GM12878 (cell line): Measurements from ENCODE around the gene CSNK1G1. TPM values are rescaled to one million over a fixed set of nuclear protein-coding genes. Genes with fewer than 3 reads are reported as not detected.

Experiments used
- ATAC-seq: fragments of 200-7000 bp; cut with Tn5 transposase; 3 replicates; pipeline ENCODE4 v1.9.1; 2020; ENCODE audit warnings: mild to moderate bottlenecking, moderate library complexity
- BruUV-seq: library from RNA; stranded (reverse); fragments of 400-500 nt; replicated peaks from 2 replicates; lab custom pipeline; 2021; lab: Mats Ljungman, UMichigan
- CTCF ChIA-PET: fragments of 300-600 bp; sonication (Branson Sonifier 250); formaldehyde crosslinking; extraction: SDS; loops from one replicate; lab custom pipeline; 2021; ENCODE audit warnings: inconsistent platforms; lab: Yijun Ruan, JAX
- POLR2A ChIA-PET: fragments of 350-600 bp; formaldehyde crosslinking; extraction: SDS; loops from one replicate; lab custom pipeline; 2021; ENCODE audit warnings: inconsistent platforms; lab: Charles Lee
- RAD21 ChIA-PET: fragments of 300-600 bp; sonication (Branson Sonifier 250); formaldehyde crosslinking; loops from one replicate; lab custom pipeline; 2023; ENCODE audit warnings: antibody characterized with exemption; ENCODE audit not compliant: unreplicated experiment; lab: Charles Lee
- SMC1A ChIA-PET: fragments of 300-600 bp; sonication (Branson Sonifier 250); formaldehyde crosslinking; loops from one replicate; lab custom pipeline; 2023; ENCODE audit not compliant: unreplicated experiment, uncharacterized antibody; lab: Charles Lee
- DNase-seq: peaks from one replicate; pipeline ENCODE4 v3.0.0-alpha.2; 2011; ENCODE audit warnings: low read depth, low spot score
- FAIRE-seq: peaks from 3 replicates; lab custom pipeline; 2011; peaks lifted over from hg19 to GRCh38; lab: Jason Lieb, UNC
- H2AFZ ChIP-seq: 2 replicates; pipeline ENCODE4 v1.6.0; 2011; ENCODE audit warnings: low read depth, low read length, control low read depth; ENCODE audit not compliant: control insufficient read depth
- H3K27ac ChIP-seq: 2 replicates; pipeline ENCODE4 v1.5.1; 2011; ENCODE audit warnings: control low read depth; ENCODE audit not compliant: control insufficient read depth, insufficient read depth
- H3K27me3 ChIP-seq, 2 experiments: replicated peaks in 1 of 2; 2 replicates each; pipeline versions ENCODE4 v1.6.0 to v1.6.1; 2011; ENCODE audit warnings: low read length in 1 of 2; ENCODE audit not compliant: control insufficient read depth in 2 of 2, insufficient read depth in 2 of 2
- H3K36me3 ChIP-seq, 2 experiments: 2 replicates each; pipeline ENCODE4 v1.5.1; 2011; ENCODE audit warnings: low read length in 1 of 2; ENCODE audit not compliant: control insufficient read depth in 2 of 2, insufficient read depth in 2 of 2
- H3K4me1 ChIP-seq: 2 replicates; pipeline ENCODE4 v1.6.1; 2011; ENCODE audit warnings: mild to moderate bottlenecking, low read length, moderate library complexity, mixed read lengths; ENCODE audit not compliant: control insufficient read depth, insufficient read depth
- H3K4me2 ChIP-seq: 2 replicates; pipeline ENCODE4 v1.6.0; 2011; ENCODE audit warnings: control low read depth; ENCODE audit not compliant: control insufficient read depth, insufficient read depth
- H3K4me3 ChIP-seq: fragments of 200-600 bp; sonication (generic); 2 replicates; pipeline ENCODE4 v1.5.1; 2016
- H3K79me2 ChIP-seq: 2 replicates; pipeline ENCODE4 v1.6.0; 2011; ENCODE audit warnings: low read length; ENCODE audit not compliant: control insufficient read depth, insufficient read depth
- H3K9ac ChIP-seq: 2 replicates; pipeline ENCODE4 v1.8.0; 2011; ENCODE audit warnings: low read length, control low read depth, mixed read lengths; ENCODE audit not compliant: control insufficient read depth, insufficient read depth
- H3K9me3 ChIP-seq: replicated peaks from 3 replicates; pipeline ENCODE4 v1.5.1; 2011; ENCODE audit warnings: mild to moderate bottlenecking, low read length; ENCODE audit not compliant: control insufficient read depth, insufficient read depth
- H4K20me1 ChIP-seq: 2 replicates; pipeline ENCODE4 v1.6.0; 2011; ENCODE audit not compliant: control insufficient read depth, insufficient read depth
- CHD1 ChIP-seq: IDR thresholded peaks from 2 replicates; pipeline ENCODE4 v1.6.1; 2012; ENCODE audit warnings: low read depth, low read length, improper control_type of control experiment
- CHD2 ChIP-seq: IDR thresholded peaks from 2 replicates; pipeline ENCODE4 v1.6.1; 2011; ENCODE audit warnings: low read depth, low read length, improper control_type of control experiment, borderline replicate concordance
- DPF2 ChIP-seq: fragments of 450-650 bp; IDR thresholded peaks from 2 replicates; pipeline ENCODE4 v1.6.1; 2017; ENCODE audit warnings: mild to moderate bottlenecking
- ESRRA ChIP-seq: IDR thresholded peaks from 2 replicates; pipeline ENCODE4 v1.6.1; 2012; ENCODE audit warnings: mild to moderate bottlenecking, low read length, improper control_type of control experiment
- EZH2 ChIP-seq: IDR thresholded peaks from 2 replicates; pipeline ENCODE4 v1.6.1; 2012; ENCODE audit warnings: low read depth, mild to moderate bottlenecking, control low read depth, inconsistent platforms, low read length, borderline replicate concordance; ENCODE audit not compliant: control insufficient read depth
- HCFC1 ChIP-seq: fragments of 150-350 bp; IDR thresholded peaks from 2 replicates; pipeline ENCODE4 v1.6.1; 2014; ENCODE audit warnings: low read length
- MEF2A ChIP-seq: IDR thresholded peaks from 2 replicates; pipeline ENCODE4 v1.6.1; 2011; ENCODE audit warnings: low read depth, mild to moderate bottlenecking, low read length, moderate library complexity; ENCODE audit not compliant: insufficient read depth
- RAD21 ChIP-seq: IDR thresholded peaks from 2 replicates; pipeline ENCODE4 v1.6.1; 2011; ENCODE audit warnings: mild to moderate bottlenecking, low read depth, low read length, moderate library complexity; ENCODE audit not compliant: insufficient read depth
- RCOR1 ChIP-seq: conservative IDR thresholded peaks from 2 replicates; pipeline ENCODE4 v1.6.1; 2012; ENCODE audit warnings: low read depth, low read length, improper control_type of control experiment
- SMC3 ChIP-seq: IDR thresholded peaks from 2 replicates; pipeline ENCODE4 v1.6.1; 2011; ENCODE audit warnings: low read length, improper control_type of control experiment, borderline replicate concordance
- SRF ChIP-seq, 2 experiments: IDR thresholded peaks; 2 replicates each; pipeline ENCODE4 v1.6.1; 2011; ENCODE audit warnings: low read depth in 2 of 2, low read length in 2 of 2, mild to moderate bottlenecking in 1 of 2, moderate library complexity in 1 of 2
- YY1 ChIP-seq: IDR thresholded peaks from 2 replicates; pipeline ENCODE4 v1.6.1; 2011; ENCODE audit warnings: low read depth, mild to moderate bottlenecking, low read length
- ZNF217 ChIP-seq: fragments of 450-650 bp; IDR thresholded peaks from 2 replicates; pipeline ENCODE4 v1.6.1; 2017; ENCODE audit warnings: antibody characterized with exemption, mild to moderate bottlenecking
- ZNF274 ChIP-seq: IDR thresholded peaks from one replicate; pipeline ENCODE4 v1.8.0; 2011; ENCODE audit not compliant: insufficient read length, insufficient read depth
- ZNF384 ChIP-seq: IDR thresholded peaks from 2 replicates; pipeline ENCODE4 v1.6.1; 2012; ENCODE audit warnings: low read depth, mild to moderate bottlenecking, low read length, improper control_type of control experiment, borderline replicate concordance
- WGBS: methylation state at CpG from one replicate; pipeline ENCODE4 v1.1.6; 2016; ENCODE audit warnings: low lambda C conversion rate; ENCODE audit not compliant: insufficient replicate concordance, insufficient coverage; ENCODE audit errors: missing lambda C conversion rate; 5-methylcytosine and 5-hydroxymethylcytosine counted together
- in situ Hi-C: fragments of 300-500 bp; cut with MboI; formaldehyde crosslinking; loops from 9 replicates; pipeline ENCODE4 v1.14.3; 2018; ENCODE audit warnings: mixed read lengths
- intact Hi-C: fragments of 100-400 bp; cut with micrococcal nuclease; formaldehyde crosslinking; loops from one replicate; pipeline ENCODE4 v1.14.2; 2022; ENCODE audit not compliant: unreplicated experiment
- polyA plus RNA-seq, 11 experiments: library from polyadenylated mRNA; depleted of rRNA in 4 of 11; unstranded in 6 of 11; stranded (reverse) in 5 of 11; fragments of >200 nt; fragmentation: Nextera tagmentation in 4 of 11; fragmentation: Illumina TruSeq in 1 of 11; extraction: Ambion mirVana in 4 of 11; extraction: Trizol in 1 of 11; gene quantifications; 1 replicate in 1 of 11; 2 replicates in 10 of 11; pipeline versions ENCODE4 v1.2.1 to v1.2.3, GENCODE V29; 2011 to 2016; ENCODE audit warnings: inconsistent platforms in 2 of 11, missing spikeins in 2 of 11, low read depth in 1 of 11
- total RNA-seq, 4 experiments: library from RNA; depleted of rRNA in 3 of 4; stranded (reverse); fragments of >200 nt in 3 of 4; fragmentation: Illumina TruSeq in 1 of 4; extraction: Trizol in 1 of 4; gene quantifications; 2 replicates each; pipeline versions ENCODE4 v1.2.1 to v1.2.3, GENCODE V29; 2013 to 2021
- TF ChIP-seq, protein P1 (sequence below): IDR thresholded peaks from 2 replicates; pipeline ENCODE4 v1.6.1; 2012; ENCODE audit warnings: low read length, inconsistent platforms
- TF ChIP-seq, protein P2 (sequence below): fragments of 450-650 bp; IDR thresholded peaks from 2 replicates; pipeline ENCODE4 v1.6.1; 2017; ENCODE audit warnings: low read depth, mild to moderate bottlenecking, moderate library complexity
- TF ChIP-seq, protein P3 (sequence below): fragments of 450-650 bp; IDR thresholded peaks from 2 replicates; pipeline ENCODE4 v1.6.1; 2016; ENCODE audit warnings: mild to moderate bottlenecking, moderate library complexity, borderline replicate concordance

CSNK1G1 gene
- total and polyA plus RNA-seq, 10 of the 15 experiments (the other 5 are each of a cell fraction or from before 2014, with no cell fraction given), result 6.1 to 23.4 (median 15.3) TPM

DNA sequence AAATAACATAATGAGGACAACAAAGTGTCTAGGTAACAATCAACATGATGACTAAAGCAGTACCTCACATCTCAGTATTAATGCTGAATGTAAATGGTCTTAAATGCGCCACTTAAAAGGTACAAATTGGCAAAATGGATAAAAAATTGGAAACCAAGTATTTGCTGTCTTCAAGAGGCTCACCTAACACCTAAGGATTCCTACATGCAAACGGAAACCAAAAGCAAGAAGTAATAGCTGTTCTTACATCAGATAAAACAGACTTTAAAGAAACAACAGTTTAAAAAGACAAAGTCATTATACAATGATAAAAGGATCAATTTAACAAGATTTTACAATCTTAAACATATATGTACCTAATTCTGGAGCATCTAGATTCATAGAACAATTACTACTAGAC lies 22.5 kb downstream of the CSNK1G1 start:
- CTCF ChIA-PET, result interaction anchor here (1.3 to 2.4 kb wide), 2 partner anchors 8 to 123 kb away, joined by 3 to 9 read pairs; no protein-coding TSS in a partner anchor
- H3K79me2 ChIP-seq, result no peaks in the 10 kb centered on the region; the same call in none of the 2 replicates
- H3K4me2 ChIP-seq, result no peak overlapping the region
- H3K9me3 ChIP-seq, result no peaks in the 10 kb centered on the region; the same call in 2 of the 3 replicates
- ATAC-seq, result no peak; the same call in 2 of the 3 replicates
- H3K27me3 ChIP-seq, result no peaks in the 10 kb centered on the region
- POLR2A ChIA-PET, result interaction anchor here (0.6 to 1.1 kb wide), 3 partner anchors 23 to 292 kb away, joined by 3 to 5 read pairs (median 3); partner anchors contain the start of gene CSNK1G1
- 70% methylated on average over 2 of the region's 2 CpGs for WGBS
- no TSS peak for BruUV-seq
- in situ Hi-C loops (no loop called here), intact Hi-C loops (no loop called here)
- no peaks in the 10 kb centered on the region for H3K36me3 ChIP-seq
- no peak for DNase-seq
- H3K4me1 ChIP-seq, result no peaks in the 10 kb centered on the region
- no peak overlapping the region for H2AFZ ChIP-seq
- RAD21 ChIA-PET, result interaction anchor here (0.6 kb wide), 1 partner anchor 318 kb away, joined by 3 read pairs; no protein-coding TSS in a partner anchor
- FAIRE-seq, result no peak
- SMC1A ChIA-PET, result interaction anchor here (2.5 kb wide), 1 partner anchor 102 kb away, joined by 6 read pairs; no protein-coding TSS in a partner anchor
- H4K20me1 ChIP-seq, result no peaks in the 10 kb centered on the region
- no peak overlapping the region for H3K4me3 ChIP-seq
- H3K27ac ChIP-seq, result no peak overlapping the region
- no peak overlapping the region for H3K9ac ChIP-seq
- no peak for TF ChIP-seq ESRRA
- TF ChIP-seq DPF2, result no peak
- TF ChIP-seq YY1, result no peak
- no peak for TF ChIP-seq RAD21
- TF ChIP-seq, protein P1, sequence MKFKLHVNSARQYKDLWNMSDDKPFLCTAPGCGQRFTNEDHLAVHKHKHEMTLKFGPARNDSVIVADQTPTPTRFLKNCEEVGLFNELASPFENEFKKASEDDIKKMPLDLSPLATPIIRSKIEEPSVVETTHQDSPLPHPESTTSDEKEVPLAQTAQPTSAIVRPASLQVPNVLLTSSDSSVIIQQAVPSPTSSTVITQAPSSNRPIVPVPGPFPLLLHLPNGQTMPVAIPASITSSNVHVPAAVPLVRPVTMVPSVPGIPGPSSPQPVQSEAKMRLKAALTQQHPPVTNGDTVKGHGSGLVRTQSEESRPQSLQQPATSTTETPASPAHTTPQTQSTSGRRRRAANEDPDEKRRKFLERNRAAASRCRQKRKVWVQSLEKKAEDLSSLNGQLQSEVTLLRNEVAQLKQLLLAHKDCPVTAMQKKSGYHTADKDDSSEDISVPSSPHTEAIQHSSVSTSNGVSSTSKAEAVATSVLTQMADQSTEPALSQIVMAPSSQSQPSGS, result no peak
- TF ChIP-seq SRF (IDR thresholded peaks at IDR 0.05; ENCODE audit: low read depth in 2 of 2, low read length in 2 of 2), result no peak
- no peak for TF ChIP-seq HCFC1
- TF ChIP-seq MEF2A, result no peak
- TF ChIP-seq ZNF274, result no peak
- TF ChIP-seq CHD1, result no peak
- TF ChIP-seq, protein P2, sequence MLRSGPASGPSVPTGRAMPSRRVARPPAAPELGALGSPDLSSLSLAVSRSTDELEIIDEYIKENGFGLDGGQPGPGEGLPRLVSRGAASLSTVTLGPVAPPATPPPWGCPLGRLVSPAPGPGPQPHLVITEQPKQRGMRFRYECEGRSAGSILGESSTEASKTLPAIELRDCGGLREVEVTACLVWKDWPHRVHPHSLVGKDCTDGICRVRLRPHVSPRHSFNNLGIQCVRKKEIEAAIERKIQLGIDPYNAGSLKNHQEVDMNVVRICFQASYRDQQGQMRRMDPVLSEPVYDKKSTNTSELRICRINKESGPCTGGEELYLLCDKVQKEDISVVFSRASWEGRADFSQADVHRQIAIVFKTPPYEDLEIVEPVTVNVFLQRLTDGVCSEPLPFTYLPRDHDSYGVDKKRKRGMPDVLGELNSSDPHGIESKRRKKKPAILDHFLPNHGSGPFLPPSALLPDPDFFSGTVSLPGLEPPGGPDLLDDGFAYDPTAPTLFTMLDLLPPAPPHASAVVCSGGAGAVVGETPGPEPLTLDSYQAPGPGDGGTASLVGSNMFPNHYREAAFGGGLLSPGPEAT, result no peak
- TF ChIP-seq ZNF384, result no peak
- no peak for TF ChIP-seq EZH2
- no peak for TF ChIP-seq ZNF217
- TF ChIP-seq CHD2, result no peak
- TF ChIP-seq, protein P3, sequence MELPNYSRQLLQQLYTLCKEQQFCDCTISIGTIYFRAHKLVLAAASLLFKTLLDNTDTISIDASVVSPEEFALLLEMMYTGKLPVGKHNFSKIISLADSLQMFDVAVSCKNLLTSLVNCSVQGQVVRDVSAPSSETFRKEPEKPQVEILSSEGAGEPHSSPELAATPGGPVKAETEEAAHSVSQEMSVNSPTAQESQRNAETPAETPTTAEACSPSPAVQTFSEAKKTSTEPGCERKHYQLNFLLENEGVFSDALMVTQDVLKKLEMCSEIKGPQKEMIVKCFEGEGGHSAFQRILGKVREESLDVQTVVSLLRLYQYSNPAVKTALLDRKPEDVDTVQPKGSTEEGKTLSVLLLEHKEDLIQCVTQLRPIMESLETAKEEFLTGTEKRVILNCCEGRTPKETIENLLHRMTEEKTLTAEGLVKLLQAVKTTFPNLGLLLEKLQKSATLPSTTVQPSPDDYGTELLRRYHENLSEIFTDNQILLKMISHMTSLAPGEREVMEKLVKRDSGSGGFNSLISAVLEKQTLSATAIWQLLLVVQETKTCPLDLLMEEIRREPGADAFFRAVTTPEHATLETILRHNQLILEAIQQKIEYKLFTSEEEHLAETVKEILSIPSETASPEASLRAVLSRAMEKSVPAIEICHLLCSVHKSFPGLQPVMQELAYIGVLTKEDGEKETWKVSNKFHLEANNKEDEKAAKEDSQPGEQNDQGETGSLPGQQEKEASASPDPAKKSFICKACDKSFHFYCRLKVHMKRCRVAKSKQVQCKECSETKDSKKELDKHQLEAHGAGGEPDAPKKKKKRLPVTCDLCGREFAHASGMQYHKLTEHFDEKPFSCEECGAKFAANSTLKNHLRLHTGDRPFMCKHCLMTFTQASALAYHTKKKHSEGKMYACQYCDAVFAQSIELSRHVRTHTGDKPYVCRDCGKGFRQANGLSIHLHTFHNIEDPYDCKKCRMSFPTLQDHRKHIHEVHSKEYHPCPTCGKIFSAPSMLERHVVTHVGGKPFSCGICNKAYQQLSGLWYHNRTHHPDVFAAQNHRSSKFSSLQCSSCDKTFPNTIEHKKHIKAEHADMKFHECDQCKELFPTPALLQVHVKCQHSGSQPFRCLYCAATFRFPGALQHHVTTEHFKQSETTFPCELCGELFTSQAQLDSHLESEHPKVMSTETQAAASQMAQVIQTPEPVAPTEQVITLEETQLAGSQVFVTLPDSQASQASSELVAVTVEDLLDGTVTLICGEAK, result no peak
- TF ChIP-seq SMC3, result no peak
- no peak for TF ChIP-seq RCOR1
